ENCODE results near the gene HK1. TPM values are rescaled to one million over a fixed set of nuclear protein-coding genes. Genes with fewer than 3 reads are reported as not detected.

Gene HK1
- total and polyA plus RNA-seq, 2 of the 4 experiments (the other 2 are of a cell fraction) = 53.7 to 90.5 TPM

GRCh38 chr10:69451209-69451783, 173.0 kb downstream of the HK1 start, which contains the start of gene TSPAN15:
TSPAN15 (plus strand) TSS chr10:69451465; CDS start chr10:69451595, 130 bp downstream.
- 2% methylated on average over 11 of the region's 45 CpGs; no CpG with 5 or more reads in 1 of the 2 experiments for WGBS, 2 experiments (ENCODE audit: extremely low coverage in 2 of 2, insufficient read length in 1 of 2)
- Histone ChIP-seq H3K27me3 (ENCODE audit: control insufficient read depth, insufficient read depth, low read length) (peaks cover 16% of the 10 kb centered on the region), H3K79me1 (ENCODE audit: low read depth in 1 of 2, low read length in 2 of 2) (no peaks in the 10 kb centered on the region), H3K18ac (ENCODE audit: low read depth, low read length) (no peak within 1 kb of the TSS), H3K23ac (ENCODE audit: low read depth, low read length) (no peak within 1 kb of the TSS; the same call in 1 of the 2 replicates), H2AFZ (replicated peaks; ENCODE audit: low read length, poor library complexity) (peak within 1 kb of the TSS; percentile 74), H2BK15ac (ENCODE audit: low read depth, low read length) (no peak within 1 kb of the TSS), H3K4me1 (ENCODE audit: control insufficient read depth, insufficient read depth, low read length) (peaks cover 9% of the 10 kb centered on the region), H2AK9ac (replicated peaks; ENCODE audit: low read depth, low read length, poor library complexity) (peak within 1 kb of the TSS; percentile 20), H2BK120ac (ENCODE audit: low read depth, low read length) (no peak within 1 kb of the TSS), H3K36me3 (ENCODE audit: control insufficient read depth, insufficient read depth, low read length) (no peaks in the 10 kb centered on the region), H3K27ac (ENCODE audit: insufficient read depth, low read length) (no peak within 1 kb of the TSS), H4K5ac (ENCODE audit: low read depth, low read length) (no peak within 1 kb of the TSS), H4K91ac (ENCODE audit: insufficient read depth, low read depth, low read length) (no peak within 1 kb of the TSS), H2BK5ac (ENCODE audit: low read depth, low read length, poor library complexity, severe bottlenecking) (no peak within 1 kb of the TSS), H2BK20ac (ENCODE audit: low read depth, low read length) (no peak within 1 kb of the TSS), H3K56ac (ENCODE audit: extremely low read depth, insufficient read depth, low read length) (no peak within 1 kb of the TSS), H3K9me3 (ENCODE audit: control insufficient read depth, insufficient read depth, low read length) (no peaks in the 10 kb centered on the region), H2AK5ac (ENCODE audit: low read depth, low read length) (no peak within 1 kb of the TSS), H3K4ac (ENCODE audit: low read depth, low read length) (no peak within 1 kb of the TSS), H4K20me1 (ENCODE audit: insufficient read depth, low read length) (peaks cover 2% of the 10 kb centered on the region; the same call in 1 of the 2 replicates), H3K4me3 (ENCODE audit: insufficient read depth, low read depth, low read length) (peak within 1 kb of the TSS; percentile 43), H3K9me1 (ENCODE audit: insufficient read depth, low read length) (peaks cover 6% of the 10 kb centered on the region), H4K8ac (ENCODE audit: low read depth in 2 of 2, low read length in 2 of 2) (no peak within 1 kb of the TSS), H3K9ac (ENCODE audit: low read depth, low read length) (no peak within 1 kb of the TSS), H3K4me2 (ENCODE audit: low read depth, low read length) (peak within 1 kb of the TSS; percentile 92), H3K14ac (replicated peaks; ENCODE audit: low read depth, low read length) (no peak within 1 kb of the TSS)
- TF ChIP-seq RCOR1 (IDR thresholded peaks at IDR 0.05; ENCODE audit: insufficient replicate concordance, low read length) = no peak
- TF ChIP-seq MAZ (IDR thresholded peaks at IDR 0.05; ENCODE audit: borderline replicate concordance, low read depth, low read length) = 0 out of 2 replicates have a peak, but pooled peaks have one; percentile 14
- CTCF ChIA-PET = no interaction called here
- in situ Hi-C loops (cut with MboI; ENCODE audit: low sequenced_read_pairs) = no loop called here
- dilution Hi-C loops (cut with HindIII; ENCODE audit: low sequenced_read_pairs, unreplicated experiment) = no loop called here
- peak; percentile 46 for DNase-seq
- ATAC-seq (ENCODE audit: low read depth) = peak; percentile 93
- BruUV-seq (replicated peaks) = no TSS peak
- intact Hi-C loops (cut with micrococcal nuclease) = no loop called here
- POLR2A ChIA-PET (ENCODE audit: unreplicated experiment) = no interaction called here

Other genes starting within 250 kb of the HK1 start
- gene SRGN, start 190.4 kb upstream of the HK1 start, total RNA-seq (2012; rRNA removed) = 41.4 and 46.4 TPM in 2 replicates
- 29.8 and 33.3 TPM in 2 replicates for gene SRGN, start 190.4 kb upstream of the HK1 start, polyA plus RNA-seq (2012; rRNA removed)
- gene VPS26A, start 154.3 kb upstream of the HK1 start, total RNA-seq (2012; rRNA removed) = 7.2 and 24.7 TPM in 2 replicates
- 12.9 and 18.7 TPM in 2 replicates for gene VPS26A, start 154.3 kb upstream of the HK1 start, polyA plus RNA-seq (2012; rRNA removed)
- gene SUPV3L1, start 98.3 kb upstream of the HK1 start, total RNA-seq (2012; rRNA removed) = 22.5 and 24.4 TPM in 2 replicates
- gene SUPV3L1, start 98.3 kb upstream of the HK1 start, polyA plus RNA-seq (2012; rRNA removed) = 22.1 and 26.5 TPM in 2 replicates
- gene HKDC1, start 58.2 kb upstream of the HK1 start, total RNA-seq (2012; rRNA removed) = under 0.01 TPM in 1 of 2 replicates, not detected in the other
- 0.03 and 0.07 TPM in 2 replicates for gene HKDC1, start 58.2 kb upstream of the HK1 start, polyA plus RNA-seq (2012; rRNA removed)
- gene TACR2, start 138.4 kb downstream of the HK1 start, total RNA-seq (2012; rRNA removed) = not detected in 2 replicates
- not detected in 2 replicates for gene TACR2, start 138.4 kb downstream of the HK1 start, polyA plus RNA-seq (2012; rRNA removed)
- not detected in 2 replicates for gene TSPAN15, start 173.0 kb downstream of the HK1 start, total RNA-seq (2012; rRNA removed)
- 0.07 and 0.48 TPM in 2 replicates for gene TSPAN15, start 173.0 kb downstream of the HK1 start, polyA plus RNA-seq (2012; rRNA removed)